Parathyroid adenoma (tissue), 2 donors: ENCODE measurements around the gene DNAJA4.

Source experiments
- H2AFZ ChIP-seq: fragments of 300-600 bp; sonication (generic); one replicate; pipeline ENCODE4 v1.7.0; 2017; ENCODE audit warnings: antibody characterized with exemption, mild to moderate bottlenecking
- H3K27ac ChIP-seq: fragments of 300-600 bp; sonication (generic); one replicate; pipeline ENCODE4 v1.7.0; 2017
- H3K27me3 ChIP-seq: fragments of 300-600 bp; sonication (generic); one replicate; pipeline ENCODE4 v1.7.0; 2017; ENCODE audit warnings: low read length; ENCODE audit not compliant: control insufficient read depth, insufficient read depth
- H3K36me3 ChIP-seq: fragments of 300-600 bp; sonication (generic); one replicate; pipeline ENCODE4 v1.7.0; 2017; ENCODE audit warnings: low read length; ENCODE audit not compliant: control insufficient read depth, insufficient read depth
- H3K4me1 ChIP-seq: fragments of 300-600 bp; sonication (generic); one replicate; pipeline ENCODE4 v1.7.0; 2017; ENCODE audit warnings: control low read depth
- H3K4me2 ChIP-seq: fragments of 300-600 bp; sonication (generic); one replicate; pipeline ENCODE4 v1.7.0; 2017; ENCODE audit warnings: low read length
- H3K4me3 ChIP-seq: fragments of 300-600 bp; sonication (generic); one replicate; pipeline ENCODE4 v1.7.0; 2017; ENCODE audit warnings: low read depth, low read length
- H3K79me2 ChIP-seq: fragments of 300-600 bp; sonication (generic); one replicate; pipeline ENCODE4 v1.7.0; 2017; ENCODE audit warnings: control low read depth
- H3K9ac ChIP-seq: fragments of 300-600 bp; sonication (generic); one replicate; pipeline ENCODE4 v1.7.0; 2017; ENCODE audit warnings: mild to moderate bottlenecking
- H3K9me3 ChIP-seq: fragments of 300-600 bp; sonication (generic); one replicate; pipeline ENCODE4 v1.7.0; 2017; ENCODE audit warnings: low read length; ENCODE audit not compliant: control insufficient read depth
- TF ChIP-seq, protein P1 (sequence below): fragments of 300-600 bp; sonication (generic); IDR thresholded peaks from one replicate; pipeline ENCODE4 v1.7.0; 2017; ENCODE audit warnings: antibody characterized with exemption, mild to moderate bottlenecking
- donor health status: primary hyperparathyroidism.

DNAJA4 gene

DNA sequence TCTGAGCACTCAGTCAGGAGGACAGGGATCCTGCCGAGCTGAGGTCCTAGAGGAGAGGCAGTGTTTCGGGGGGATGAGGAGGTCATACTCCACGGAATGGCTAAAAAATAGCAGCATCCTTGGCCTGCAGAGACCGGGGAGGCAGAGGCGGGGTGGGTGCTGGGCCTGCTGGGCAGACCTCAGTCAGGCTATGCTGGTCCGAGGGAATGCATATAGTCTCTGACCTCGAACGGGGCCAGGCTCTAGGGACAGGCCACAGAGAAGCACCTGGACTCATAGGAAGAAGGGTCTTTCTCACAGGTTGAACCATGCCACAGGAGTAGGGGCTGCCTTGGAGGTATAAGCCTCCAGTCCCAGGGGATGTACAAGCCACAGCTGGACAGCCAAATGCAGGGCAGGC lies 49.0 kb downstream of the DNAJA4 start:
- Histone ChIP-seq H2AFZ (no peak overlapping the region), H3K27ac (no peak overlapping the region), H3K36me3 (no peaks in the 10 kb centered on the region), H3K27me3 (no peaks in the 10 kb centered on the region), H3K4me3 (no peak overlapping the region), H3K79me2 (no peaks in the 10 kb centered on the region), H3K4me2 (no peak overlapping the region), H3K9me3 (no peaks in the 10 kb centered on the region), H3K9ac (no peak overlapping the region), H3K4me1 (no peaks in the 10 kb centered on the region)
- TF ChIP-seq, protein P1, sequence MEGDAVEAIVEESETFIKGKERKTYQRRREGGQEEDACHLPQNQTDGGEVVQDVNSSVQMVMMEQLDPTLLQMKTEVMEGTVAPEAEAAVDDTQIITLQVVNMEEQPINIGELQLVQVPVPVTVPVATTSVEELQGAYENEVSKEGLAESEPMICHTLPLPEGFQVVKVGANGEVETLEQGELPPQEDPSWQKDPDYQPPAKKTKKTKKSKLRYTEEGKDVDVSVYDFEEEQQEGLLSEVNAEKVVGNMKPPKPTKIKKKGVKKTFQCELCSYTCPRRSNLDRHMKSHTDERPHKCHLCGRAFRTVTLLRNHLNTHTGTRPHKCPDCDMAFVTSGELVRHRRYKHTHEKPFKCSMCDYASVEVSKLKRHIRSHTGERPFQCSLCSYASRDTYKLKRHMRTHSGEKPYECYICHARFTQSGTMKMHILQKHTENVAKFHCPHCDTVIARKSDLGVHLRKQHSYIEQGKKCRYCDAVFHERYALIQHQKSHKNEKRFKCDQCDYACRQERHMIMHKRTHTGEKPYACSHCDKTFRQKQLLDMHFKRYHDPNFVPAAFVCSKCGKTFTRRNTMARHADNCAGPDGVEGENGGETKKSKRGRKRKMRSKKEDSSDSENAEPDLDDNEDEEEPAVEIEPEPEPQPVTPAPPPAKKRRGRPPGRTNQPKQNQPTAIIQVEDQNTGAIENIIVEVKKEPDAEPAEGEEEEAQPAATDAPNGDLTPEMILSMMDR: no peak

DNA sequence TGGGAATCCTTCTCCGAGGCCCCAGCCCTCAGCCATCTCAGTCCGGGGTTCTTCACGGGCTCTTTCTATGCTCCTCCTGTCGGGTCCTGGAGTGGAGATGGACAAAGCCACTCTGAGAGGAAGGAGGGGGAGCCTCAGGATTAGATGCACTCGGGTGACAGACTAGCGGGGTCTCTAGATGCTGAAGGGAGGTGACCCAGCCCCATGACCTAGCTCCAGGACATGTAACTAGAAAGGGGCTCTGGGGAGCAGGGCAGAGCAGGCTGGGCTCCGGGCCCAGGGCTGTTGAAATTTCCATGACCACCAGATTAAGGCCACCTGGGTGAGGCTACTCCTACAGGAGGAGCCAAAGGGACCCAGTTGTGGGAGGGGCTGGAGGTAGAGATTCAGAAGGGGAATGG lies 49.8 kb downstream of the DNAJA4 start:
- Histone ChIP-seq H3K4me2 (no peak overlapping the region), H3K4me3 (no peak overlapping the region), H2AFZ (no peak overlapping the region), H3K9me3 (no peaks in the 10 kb centered on the region), H3K79me2 (no peaks in the 10 kb centered on the region), H3K27ac (no peak overlapping the region), H3K4me1 (no peaks in the 10 kb centered on the region), H3K27me3 (no peaks in the 10 kb centered on the region), H3K9ac (no peak overlapping the region), H3K36me3 (no peaks in the 10 kb centered on the region)
- TF ChIP-seq, protein P1: no peak

DNA sequence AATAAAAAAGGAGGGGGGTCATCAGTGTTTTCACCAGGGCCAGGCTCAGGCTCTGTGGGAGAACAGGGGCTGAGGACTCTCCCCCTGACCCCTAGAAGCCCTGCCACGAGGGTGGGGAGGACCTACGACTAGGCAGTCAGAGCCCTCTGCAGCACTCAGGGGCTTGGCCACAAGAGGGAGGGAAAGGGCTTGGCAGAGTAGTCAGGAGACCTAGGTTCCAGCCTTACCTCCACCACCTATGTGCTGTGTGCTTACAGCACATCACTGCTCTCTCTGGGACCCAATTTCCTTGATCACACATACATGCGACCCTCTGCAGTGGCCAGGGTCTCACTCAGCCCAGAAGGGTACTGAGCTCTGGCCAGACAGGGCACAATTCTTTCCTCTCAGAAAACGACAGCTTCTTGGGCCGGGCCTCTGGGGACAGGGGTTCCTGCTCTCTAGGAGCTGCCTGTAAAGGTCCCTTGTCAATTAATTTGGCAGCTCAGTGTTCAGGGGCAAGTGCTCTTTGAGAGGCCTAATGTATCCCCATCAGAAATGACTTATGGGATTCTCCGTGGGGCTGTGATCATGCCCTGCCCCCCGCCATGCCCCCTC lies 51.4 kb downstream of the DNAJA4 start:
- H3K27ac ChIP-seq: no peak overlapping the region
- no peak overlapping the region for H3K9ac ChIP-seq
- TF ChIP-seq, protein P1: no peak

DNA sequence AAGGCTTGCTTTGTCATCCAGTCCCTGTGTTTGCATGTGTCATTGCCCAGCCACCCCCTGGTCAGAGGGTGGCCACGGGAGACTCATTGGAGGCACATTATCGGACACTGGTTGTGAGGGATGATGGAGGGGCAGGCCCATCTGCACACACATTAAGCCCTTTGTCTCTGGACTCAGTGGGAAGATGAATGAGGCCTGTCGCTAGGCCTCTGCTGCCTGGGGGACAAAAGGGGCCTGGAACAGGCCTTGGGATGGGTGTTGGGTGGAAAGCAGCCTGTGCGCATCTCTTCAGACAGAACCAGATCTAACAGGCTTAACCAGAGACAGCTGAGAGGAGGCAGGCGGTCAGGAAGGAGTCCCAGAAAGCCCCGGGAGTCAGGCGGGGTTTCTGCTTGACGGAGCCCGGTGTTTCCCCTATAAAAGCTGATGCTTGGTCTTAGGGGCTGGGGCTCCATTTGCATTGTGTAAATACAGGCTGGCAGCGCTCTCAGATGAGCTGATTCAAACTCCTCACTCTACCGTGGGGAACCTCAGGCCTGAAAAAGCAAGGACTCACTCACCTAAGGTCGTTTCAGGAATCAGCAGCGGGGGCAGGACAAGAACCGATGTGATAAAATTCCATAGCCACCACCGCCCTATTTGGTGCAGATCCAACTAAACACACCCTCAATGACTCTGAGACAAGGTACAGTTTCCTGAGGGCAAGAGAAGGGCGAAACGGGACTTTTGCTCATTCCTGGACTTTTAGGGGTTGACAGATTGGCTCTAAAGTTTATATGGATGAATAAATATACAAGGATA lies 52.1 kb downstream of the DNAJA4 start:
- Histone ChIP-seq H3K27me3 (no peaks in the 10 kb centered on the region), H3K9me3 (no peaks in the 10 kb centered on the region), H3K4me1 (no peaks in the 10 kb centered on the region), H2AFZ (no peak overlapping the region), H3K4me2 (no peak overlapping the region), H3K9ac (no peak overlapping the region), H3K4me3 (no peak overlapping the region), H3K36me3 (no peaks in the 10 kb centered on the region), H3K27ac (no peak overlapping the region), H3K79me2 (no peaks in the 10 kb centered on the region)
- TF ChIP-seq, protein P1: no peak

More for the DNA sequence above, 51.4 kb downstream of the DNAJA4 start:
- Histone ChIP-seq H3K27me3 (no peaks in the 10 kb centered on the region), H3K4me3 (no peak overlapping the region), H3K79me2 (no peaks in the 10 kb centered on the region), H3K36me3 (no peaks in the 10 kb centered on the region), H3K9me3 (no peaks in the 10 kb centered on the region), H3K4me2 (no peak overlapping the region), H2AFZ (no peak overlapping the region), H3K4me1 (no peaks in the 10 kb centered on the region)
